ENCODE measurements around the gene SPATA18. TPM values are rescaled to one million over a fixed set of nuclear protein-coding genes. Genes with fewer than 3 reads are reported as not detected.
"Not testable (repeated sequence)": the region's sequence is repeated elsewhere in the genome, so short reads cannot be mapped to it uniquely, and the experiment has no call there.

Gene SPATA18
- total RNA-seq, 3 donors from 2014 or later (not counting 1 experiment from before 2014, with no cell fraction given) = not detected

- H3K9me3 ChIP-seq (ENCODE audit: control insufficient read depth, insufficient read depth, low read length) = no peaks in the 10 kb centered on the region
- H3K4me3 ChIP-seq (ENCODE audit: low read length) = no peak overlapping the region
- no peaks in the 10 kb centered on the region for H3K27me3 Mint-ChIP-seq (ENCODE audit: low read depth in 2 of 2)
- no peaks in the 10 kb centered on the region for H3K36me3 ChIP-seq (ENCODE audit: control insufficient read depth, insufficient read depth, low read length)
- no peaks in the 10 kb centered on the region for H3K4me1 ChIP-seq (ENCODE audit: control insufficient read depth, insufficient read depth, low read length)
- H3K36me3 Mint-ChIP-seq = no peaks in the 10 kb centered on the region
- intact Hi-C loops (cut with micrococcal nuclease) = no loop called here
- TF ChIP-seq, protein P1, sequence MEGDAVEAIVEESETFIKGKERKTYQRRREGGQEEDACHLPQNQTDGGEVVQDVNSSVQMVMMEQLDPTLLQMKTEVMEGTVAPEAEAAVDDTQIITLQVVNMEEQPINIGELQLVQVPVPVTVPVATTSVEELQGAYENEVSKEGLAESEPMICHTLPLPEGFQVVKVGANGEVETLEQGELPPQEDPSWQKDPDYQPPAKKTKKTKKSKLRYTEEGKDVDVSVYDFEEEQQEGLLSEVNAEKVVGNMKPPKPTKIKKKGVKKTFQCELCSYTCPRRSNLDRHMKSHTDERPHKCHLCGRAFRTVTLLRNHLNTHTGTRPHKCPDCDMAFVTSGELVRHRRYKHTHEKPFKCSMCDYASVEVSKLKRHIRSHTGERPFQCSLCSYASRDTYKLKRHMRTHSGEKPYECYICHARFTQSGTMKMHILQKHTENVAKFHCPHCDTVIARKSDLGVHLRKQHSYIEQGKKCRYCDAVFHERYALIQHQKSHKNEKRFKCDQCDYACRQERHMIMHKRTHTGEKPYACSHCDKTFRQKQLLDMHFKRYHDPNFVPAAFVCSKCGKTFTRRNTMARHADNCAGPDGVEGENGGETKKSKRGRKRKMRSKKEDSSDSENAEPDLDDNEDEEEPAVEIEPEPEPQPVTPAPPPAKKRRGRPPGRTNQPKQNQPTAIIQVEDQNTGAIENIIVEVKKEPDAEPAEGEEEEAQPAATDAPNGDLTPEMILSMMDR (IDR thresholded peaks at IDR 0.05) = no peak
- H3K9me3 Mint-ChIP-seq = peaks cover 4 to 6% of the 10 kb centered on the region in 2 donors
- H3K27ac ChIP-seq (ENCODE audit: low read length) = no peak overlapping the region
- H3K4me3 Mint-ChIP-seq = no peak overlapping the region
- H3K4me1 Mint-ChIP-seq = no peaks in the 10 kb centered on the region
- DNase-seq (no peak), ATAC-seq (no peak)
- H3K27ac Mint-ChIP-seq = no peak overlapping the region
- H3K27me3 ChIP-seq (ENCODE audit: control insufficient read depth, insufficient read depth, low read length) = no peaks in the 10 kb centered on the region
Measured at GRCh38 chr4:52081216-52081615, 30.1 kb downstream of the SPATA18 start.

- H3K9me3 ChIP-seq (ENCODE audit: control insufficient read depth, insufficient read depth, low read length); H3K27me3 ChIP-seq (ENCODE audit: control insufficient read depth, insufficient read depth, low read length); H3K27ac Mint-ChIP-seq; ATAC-seq; DNase-seq; H3K36me3 Mint-ChIP-seq; H3K4me3 ChIP-seq (ENCODE audit: low read length); H3K36me3 ChIP-seq (ENCODE audit: control insufficient read depth, insufficient read depth, low read length); H3K4me1 ChIP-seq (ENCODE audit: control insufficient read depth, insufficient read depth, low read length); H3K4me1 Mint-ChIP-seq; intact Hi-C loops (cut with micrococcal nuclease); H3K27ac ChIP-seq (ENCODE audit: low read length); H3K4me3 Mint-ChIP-seq; H3K27me3 Mint-ChIP-seq (ENCODE audit: low read depth in 2 of 2): not testable (repeated sequence)
- 90% methylated on average over 1 of the region's 1 CpG for WGBS (ENCODE audit: insufficient coverage)
- H3K9me3 Mint-ChIP-seq = peaks cover 6 to 14% of the 10 kb centered on the region in 2 donors
Measured at GRCh38 chr4:52086425-52086824, 35.3 kb downstream of the SPATA18 start.

DNA sequence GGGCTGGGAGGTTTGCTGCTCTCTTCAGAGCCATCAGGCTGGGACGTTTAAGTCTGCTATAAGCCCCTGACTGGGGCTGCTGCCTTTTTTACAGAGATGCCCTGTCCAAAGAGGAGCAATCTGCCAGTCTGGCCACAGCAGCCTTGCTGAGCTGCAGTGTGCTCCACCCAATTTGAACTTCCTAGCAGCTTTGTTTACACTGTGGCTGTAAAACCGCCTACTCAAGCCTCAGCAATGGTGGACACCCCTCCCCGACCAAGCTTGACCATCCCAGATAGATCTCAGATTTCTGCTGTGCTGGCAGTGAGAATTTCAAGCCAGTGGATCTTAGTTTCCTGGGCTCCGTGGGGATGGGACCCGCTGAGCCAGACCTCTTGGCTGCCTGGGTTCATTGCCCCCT is 40.7 kb downstream of the SPATA18 start:
- Histone ChIP-seq H3K4me1 (ENCODE audit: control insufficient read depth, insufficient read depth, low read length) (no peaks in the 10 kb centered on the region), H3K36me3 (ENCODE audit: control insufficient read depth, insufficient read depth, low read length) (no peaks in the 10 kb centered on the region), H3K4me3 (ENCODE audit: low read length) (no peak overlapping the region), H3K27ac (ENCODE audit: low read length) (no peak overlapping the region), H3K27me3 (ENCODE audit: control insufficient read depth, insufficient read depth, low read length) (no peaks in the 10 kb centered on the region), H3K9me3 (ENCODE audit: control insufficient read depth, insufficient read depth, low read length) (peaks cover 2% of the 10 kb centered on the region)
- Mint-ChIP-seq H3K4me1 (no peaks in the 10 kb centered on the region), H3K9me3 (peaks cover 9 to 11% of the 10 kb centered on the region in 2 donors), H3K27me3 (ENCODE audit: low read depth in 2 of 2) (no peaks in the 10 kb centered on the region), H3K36me3 (no peaks in the 10 kb centered on the region), H3K27ac (no peak overlapping the region), H3K4me3 (no peak overlapping the region)
- WGBS (ENCODE audit: insufficient coverage) = 73% methylated on average over 5 of the region's 5 CpGs
- TF ChIP-seq, protein P1 (IDR thresholded peaks at IDR 0.05) = no peak
- no peak for ATAC-seq
- DNase-seq = no peak
- intact Hi-C loops (cut with micrococcal nuclease) = no loop called here

DNA sequence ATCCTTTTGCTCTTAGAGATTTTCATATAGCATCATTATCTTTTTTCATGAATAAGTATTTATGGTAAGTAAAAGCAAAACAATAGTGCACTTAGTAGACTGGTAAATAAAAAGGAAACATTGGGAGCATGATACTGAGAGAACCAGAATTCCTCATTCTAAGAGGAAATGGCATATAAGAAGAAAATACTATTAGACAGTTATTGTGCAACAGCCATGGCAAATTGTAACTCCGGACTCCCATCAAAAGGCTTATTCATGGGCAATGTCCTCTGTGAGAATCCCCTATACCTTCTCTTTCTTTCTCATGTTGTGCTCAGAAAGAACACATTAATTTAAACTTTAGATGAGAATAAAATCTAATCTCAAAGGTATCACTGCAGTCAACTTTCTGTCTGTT is 42.4 kb downstream of the SPATA18 start:
- DNase-seq (no peak), ATAC-seq (no peak)
- WGBS (ENCODE audit: insufficient coverage) = 75% methylated on average over 1 of the region's 1 CpG
- Mint-ChIP-seq H3K9me3 (peaks cover 4 to 8% of the 10 kb centered on the region in 2 donors), H3K4me3 (no peak overlapping the region), H3K27ac (no peak overlapping the region), H3K4me1 (no peaks in the 10 kb centered on the region), H3K27me3 (ENCODE audit: low read depth in 2 of 2) (no peaks in the 10 kb centered on the region), H3K36me3 (no peaks in the 10 kb centered on the region)
- Histone ChIP-seq H3K4me3 (ENCODE audit: low read length) (no peak overlapping the region), H3K9me3 (ENCODE audit: control insufficient read depth, insufficient read depth, low read length) (peaks cover 2% of the 10 kb centered on the region), H3K27ac (ENCODE audit: low read length) (no peak overlapping the region), H3K36me3 (ENCODE audit: control insufficient read depth, insufficient read depth, low read length) (no peaks in the 10 kb centered on the region), H3K4me1 (ENCODE audit: control insufficient read depth, insufficient read depth, low read length) (no peaks in the 10 kb centered on the region), H3K27me3 (ENCODE audit: control insufficient read depth, insufficient read depth, low read length) (no peaks in the 10 kb centered on the region)
- TF ChIP-seq, protein P1 (IDR thresholded peaks at IDR 0.05) = no peak
- intact Hi-C loops (cut with micrococcal nuclease) = no loop called here

Measured in natural killer cell (primary cell).